CD14-positive monocyte (primary cell): ENCODE results near the gene RCHY1. TPM values are rescaled to one million over a fixed set of nuclear protein-coding genes. Genes with fewer than 3 reads are reported as not detected.

Source experiments
- DNase-seq, 3 donors: peaks; one replicate each; pipeline ENCODE4 v3.0.0-alpha.2; 2011 to 2022
- H2AFZ ChIP-seq: 2 replicates; pipeline ENCODE4 v1.6.0; 2012; ENCODE audit warnings: mild to moderate bottlenecking, low read depth, low read length, inconsistent platforms; ENCODE audit not compliant: insufficient read depth, poor library complexity, severe bottlenecking
- H3K27ac ChIP-seq, 2 donors: 1 replicate in 1 of 2; 2 replicates in 1 of 2; pipeline ENCODE4 v1.5.1; 2012 to 2013; ENCODE audit warnings: low read length in 2 of 2, control low read depth in 1 of 2, inconsistent platforms in 1 of 2, low read depth in 1 of 2, mild to moderate bottlenecking in 1 of 2
- H3K27me3 ChIP-seq, 2 donors: one replicate each; pipeline versions ENCODE4 v1.6.0 to v1.6.1; 2011 to 2013; ENCODE audit warnings: low read length in 2 of 2; ENCODE audit not compliant: control insufficient read depth in 2 of 2, insufficient read depth in 2 of 2
- H3K36me3 ChIP-seq, 2 donors: replicated peaks in 1 of 2; 1 replicate in 1 of 2; 2 replicates in 1 of 2; pipeline versions ENCODE4 v1.5.1 to v1.6.1; 2012 to 2013; ENCODE audit warnings: low read length in 2 of 2, control low read depth in 1 of 2, inconsistent platforms in 1 of 2, mild to moderate bottlenecking in 1 of 2; ENCODE audit not compliant: insufficient read depth in 2 of 2, control insufficient read depth in 1 of 2
- H3K4me1 ChIP-seq, 2 donors: 1 replicate in 1 of 2; 2 replicates in 1 of 2; pipeline versions ENCODE4 v1.5.1 to v1.6.1; 2012 to 2013; ENCODE audit warnings: low read length in 2 of 2, control low read depth in 1 of 2, inconsistent platforms in 1 of 2, mild to moderate bottlenecking in 1 of 2, moderate library complexity in 1 of 2; ENCODE audit not compliant: insufficient read depth in 2 of 2, control insufficient read depth in 1 of 2
- H3K4me2 ChIP-seq: replicated peaks from 2 replicates; pipeline ENCODE3; 2012; ENCODE audit warnings: low read length, moderate library complexity, mild to moderate bottlenecking; ENCODE audit not compliant: poor library complexity, severe bottlenecking; ENCODE audit errors: extremely low read depth
- H3K4me3 ChIP-seq, 3 experiments: fragments of 200-600 bp in 1 of 3; sonication (generic) in 1 of 3; replicated peaks in 1 of 3; 1 replicate in 2 of 3; 2 replicates in 1 of 3; pipeline ENCODE4 v1.5.1; 2011 to 2013; ENCODE audit warnings: low read length in 3 of 3, mild to moderate bottlenecking in 3 of 3, control low read depth in 2 of 3, low read depth in 2 of 3, inconsistent platforms in 1 of 3, moderate library complexity in 1 of 3
- H3K79me2 ChIP-seq: 2 replicates; pipeline ENCODE4 v1.6.0; 2012; ENCODE audit warnings: mild to moderate bottlenecking, control low read depth, inconsistent platforms, low read length, moderate library complexity; ENCODE audit not compliant: insufficient read depth
- H3K9ac ChIP-seq: 2 replicates; pipeline ENCODE4 v1.6.0; 2017; ENCODE audit warnings: low read length, mild to moderate bottlenecking; ENCODE audit not compliant: insufficient read depth, poor library complexity, severe bottlenecking
- H3K9me3 ChIP-seq, 2 donors: replicated peaks in 1 of 2; 1 replicate in 1 of 2; 2 replicates in 1 of 2; pipeline versions ENCODE4 v1.5.1 to v1.6.1; 2012 to 2013; ENCODE audit warnings: low read length in 2 of 2, control low read depth in 1 of 2; ENCODE audit not compliant: control insufficient read depth in 1 of 2, insufficient read depth in 1 of 2
- H4K20me1 ChIP-seq: 2 replicates; pipeline ENCODE4 v1.6.0; 2012; ENCODE audit warnings: mild to moderate bottlenecking, low read length, control low read depth, moderate library complexity; ENCODE audit not compliant: insufficient read depth
- H3K27ac Mint-ChIP-seq, 7 donors: one replicate each; pipeline ENCODE4 v1.8.0; 2020; ENCODE audit warnings: mild to moderate bottlenecking in 7 of 7, mixed read lengths in 7 of 7, moderate library complexity in 6 of 7, inconsistent platforms in 2 of 7
- H3K27me3 Mint-ChIP-seq, 3 donors: one replicate each; pipeline ENCODE4 v1.8.0; 2021 to 2022; ENCODE audit warnings: low read depth in 3 of 3, mild to moderate bottlenecking in 3 of 3, mixed read lengths in 3 of 3, moderate library complexity in 3 of 3, inconsistent platforms in 1 of 3
- H3K36me3 Mint-ChIP-seq, 2 donors: one replicate each; pipeline ENCODE4 v1.8.0; 2020; ENCODE audit warnings: mixed read lengths in 2 of 2, inconsistent platforms in 1 of 2, mild to moderate bottlenecking in 1 of 2
- H3K4me1 Mint-ChIP-seq: one replicate; pipeline ENCODE4 v1.8.0; 2020; ENCODE audit warnings: mild to moderate bottlenecking, mixed read lengths
- H3K4me3 Mint-ChIP-seq, 2 donors: one replicate each; pipeline ENCODE4 v1.8.0; 2020; ENCODE audit warnings: mild to moderate bottlenecking in 2 of 2, mixed read lengths in 2 of 2, moderate library complexity in 1 of 2
- H3K9me3 Mint-ChIP-seq, 7 donors: one replicate each; pipeline ENCODE4 v1.8.0; 2020 to 2022; ENCODE audit warnings: mixed read lengths in 7 of 7, mild to moderate bottlenecking in 6 of 7, moderate library complexity in 6 of 7, inconsistent platforms in 2 of 7
- whole genome bisulfite sequencing: methylation state at CpG from one replicate; pipeline ENCODE4 v1.1.5; 2013; ENCODE audit warnings: missing lambda C conversion rate; ENCODE audit not compliant: insufficient coverage; 5-methylcytosine and 5-hydroxymethylcytosine counted together
- intact Hi-C, 2 donors: fragments of 100-400 bp; cut with micrococcal nuclease; formaldehyde crosslinking; loops; one replicate each; pipeline versions ENCODE4 v1.15.0 to v1.15.1; 2023
- polyA plus RNA-seq, 3 donors: library from polyadenylated mRNA; depleted of rRNA in 1 of 3; unstranded in 2 of 3; stranded (reverse) in 1 of 3; fragments of 300-500 nt in 2 of 3; fragments of >200 nt in 1 of 3; fragmentation: Illumina TruSeq in 2 of 3; gene quantifications; 1 replicate in 2 of 3; 2 replicates in 1 of 3; pipeline ENCODE4 v1.2.3, GENCODE V29; 2012 to 2021
- TF ChIP-seq, protein P1 (sequence below): fragments of 200-600 bp; IDR thresholded peaks from one replicate; pipeline ENCODE4 v1.8.0; 2022; ENCODE audit warnings: antibody characterized with exemption, mild to moderate bottlenecking

RCHY1 gene
- polyA plus RNA-seq, 3 donors: 22.5 to 44.1 (median 23.0) TPM

DNA sequence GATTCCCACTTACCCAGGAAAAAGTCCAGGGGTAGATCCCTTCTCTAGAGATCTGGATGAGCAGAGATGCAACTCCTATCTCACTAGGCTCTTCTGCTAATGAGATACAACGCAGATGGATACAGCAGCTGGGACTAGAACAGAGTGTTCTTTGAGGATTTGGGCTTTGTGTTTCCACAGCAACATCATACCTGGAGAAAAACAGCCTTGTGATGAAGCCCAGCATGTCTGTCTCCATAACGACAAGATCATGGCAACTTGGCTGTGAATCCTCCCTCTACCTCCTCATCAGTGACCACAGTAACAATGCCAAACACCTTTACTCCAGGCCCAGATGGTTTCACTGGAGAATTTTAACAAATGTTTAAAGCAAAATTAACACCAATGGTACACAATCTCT is 80.1 kb downstream of the RCHY1 start:
- TF ChIP-seq, protein P1, sequence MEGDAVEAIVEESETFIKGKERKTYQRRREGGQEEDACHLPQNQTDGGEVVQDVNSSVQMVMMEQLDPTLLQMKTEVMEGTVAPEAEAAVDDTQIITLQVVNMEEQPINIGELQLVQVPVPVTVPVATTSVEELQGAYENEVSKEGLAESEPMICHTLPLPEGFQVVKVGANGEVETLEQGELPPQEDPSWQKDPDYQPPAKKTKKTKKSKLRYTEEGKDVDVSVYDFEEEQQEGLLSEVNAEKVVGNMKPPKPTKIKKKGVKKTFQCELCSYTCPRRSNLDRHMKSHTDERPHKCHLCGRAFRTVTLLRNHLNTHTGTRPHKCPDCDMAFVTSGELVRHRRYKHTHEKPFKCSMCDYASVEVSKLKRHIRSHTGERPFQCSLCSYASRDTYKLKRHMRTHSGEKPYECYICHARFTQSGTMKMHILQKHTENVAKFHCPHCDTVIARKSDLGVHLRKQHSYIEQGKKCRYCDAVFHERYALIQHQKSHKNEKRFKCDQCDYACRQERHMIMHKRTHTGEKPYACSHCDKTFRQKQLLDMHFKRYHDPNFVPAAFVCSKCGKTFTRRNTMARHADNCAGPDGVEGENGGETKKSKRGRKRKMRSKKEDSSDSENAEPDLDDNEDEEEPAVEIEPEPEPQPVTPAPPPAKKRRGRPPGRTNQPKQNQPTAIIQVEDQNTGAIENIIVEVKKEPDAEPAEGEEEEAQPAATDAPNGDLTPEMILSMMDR: no peak
- Mint-ChIP-seq H3K9me3 (peaks cover 8 to 18% (median 11%) of the 10 kb centered on the region in 7 donors), H3K36me3 (no peaks in the 10 kb centered on the region), H3K4me3 (no peak overlapping the region), H3K27ac (no peak overlapping the region), H3K27me3 (peaks cover 0 to 7% (median 4%) of the 10 kb centered on the region in 3 donors), H3K4me1 (peaks cover 6% of the 10 kb centered on the region)
- Histone ChIP-seq H4K20me1 (no peaks in the 10 kb centered on the region), H3K79me2 (no peaks in the 10 kb centered on the region), H3K4me2 (no peak overlapping the region), H3K4me3 (no peak overlapping the region), H3K27ac (no peak overlapping the region), H3K9ac (no peak overlapping the region), H2AFZ (no peak overlapping the region), H3K4me1 (no peaks in the 10 kb centered on the region), H3K27me3 (no peaks in the 10 kb centered on the region), H3K9me3 (peaks cover 0 to 8% of the 10 kb centered on the region in 2 donors), H3K36me3 (no peaks in the 10 kb centered on the region)
- no CpG with 5 or more reads among the region's 2 CpGs for WGBS
- intact Hi-C loops: no loop called here
- no peak for DNase-seq

DNA sequence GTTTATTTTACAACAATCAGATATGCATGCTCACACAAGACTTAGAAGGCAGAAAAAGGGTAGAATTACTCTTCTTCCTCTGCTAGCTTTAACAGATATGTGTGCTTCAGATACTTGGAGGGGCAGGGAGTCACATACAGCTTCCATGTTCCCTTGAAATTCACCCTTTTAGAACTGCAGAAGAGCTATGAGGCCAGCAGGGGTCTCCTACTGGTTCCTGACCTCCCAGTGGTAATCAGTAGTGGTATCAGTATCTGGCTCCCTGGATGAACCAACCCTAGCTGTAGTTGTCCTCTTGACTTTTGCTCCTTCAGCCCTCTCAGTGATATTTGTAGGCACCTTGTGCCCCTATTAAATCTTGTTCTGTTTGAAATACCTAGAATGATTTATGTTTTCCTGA is 81.5 kb downstream of the RCHY1 start:
- Mint-ChIP-seq H3K27me3 (peaks cover 0 to 5% (median 4%) of the 10 kb centered on the region in 3 donors), H3K4me1 (peaks cover 6% of the 10 kb centered on the region), H3K27ac (no peak overlapping the region), H3K36me3 (no peaks in the 10 kb centered on the region), H3K9me3 (peaks cover 6 to 16% (median 9%) of the 10 kb centered on the region in 7 donors), H3K4me3 (no peak overlapping the region)
- Histone ChIP-seq H2AFZ (no peak overlapping the region), H3K79me2 (no peaks in the 10 kb centered on the region), H3K9me3 (peaks cover 0 to 8% of the 10 kb centered on the region in 2 donors), H3K4me3 (no peak overlapping the region), H3K4me1 (no peaks in the 10 kb centered on the region), H3K9ac (no peak overlapping the region), H3K27ac (no peak overlapping the region), H4K20me1 (no peaks in the 10 kb centered on the region), H3K27me3 (no peaks in the 10 kb centered on the region), H3K4me2 (no peak overlapping the region), H3K36me3 (no peaks in the 10 kb centered on the region)
- intact Hi-C loops: no loop called here
- TF ChIP-seq, protein P1: peak; percentile 28
- peak in 1 of 3 donors; percentile 5 for DNase-seq
